ENCODE measurements around the gene OPCML.

Gene OPCML

GRCh38 chr11:133258751-133259150 lies 273.6 kb downstream of the OPCML start:
- DNase-seq (ENCODE audit: low read depth, low spot score): no peak
- TF ChIP-seq, protein P1, sequence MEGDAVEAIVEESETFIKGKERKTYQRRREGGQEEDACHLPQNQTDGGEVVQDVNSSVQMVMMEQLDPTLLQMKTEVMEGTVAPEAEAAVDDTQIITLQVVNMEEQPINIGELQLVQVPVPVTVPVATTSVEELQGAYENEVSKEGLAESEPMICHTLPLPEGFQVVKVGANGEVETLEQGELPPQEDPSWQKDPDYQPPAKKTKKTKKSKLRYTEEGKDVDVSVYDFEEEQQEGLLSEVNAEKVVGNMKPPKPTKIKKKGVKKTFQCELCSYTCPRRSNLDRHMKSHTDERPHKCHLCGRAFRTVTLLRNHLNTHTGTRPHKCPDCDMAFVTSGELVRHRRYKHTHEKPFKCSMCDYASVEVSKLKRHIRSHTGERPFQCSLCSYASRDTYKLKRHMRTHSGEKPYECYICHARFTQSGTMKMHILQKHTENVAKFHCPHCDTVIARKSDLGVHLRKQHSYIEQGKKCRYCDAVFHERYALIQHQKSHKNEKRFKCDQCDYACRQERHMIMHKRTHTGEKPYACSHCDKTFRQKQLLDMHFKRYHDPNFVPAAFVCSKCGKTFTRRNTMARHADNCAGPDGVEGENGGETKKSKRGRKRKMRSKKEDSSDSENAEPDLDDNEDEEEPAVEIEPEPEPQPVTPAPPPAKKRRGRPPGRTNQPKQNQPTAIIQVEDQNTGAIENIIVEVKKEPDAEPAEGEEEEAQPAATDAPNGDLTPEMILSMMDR (IDR thresholded peaks at IDR 0.05; ENCODE audit: insufficient read depth, low read length, missing control alignments): no peak
- POLR2A ChIA-PET: no interaction called here
- CTCF ChIA-PET: no interaction called here
- H3K4me3 ChIP-seq (ENCODE audit: low read depth, low read length): no peak overlapping the region

DNA sequence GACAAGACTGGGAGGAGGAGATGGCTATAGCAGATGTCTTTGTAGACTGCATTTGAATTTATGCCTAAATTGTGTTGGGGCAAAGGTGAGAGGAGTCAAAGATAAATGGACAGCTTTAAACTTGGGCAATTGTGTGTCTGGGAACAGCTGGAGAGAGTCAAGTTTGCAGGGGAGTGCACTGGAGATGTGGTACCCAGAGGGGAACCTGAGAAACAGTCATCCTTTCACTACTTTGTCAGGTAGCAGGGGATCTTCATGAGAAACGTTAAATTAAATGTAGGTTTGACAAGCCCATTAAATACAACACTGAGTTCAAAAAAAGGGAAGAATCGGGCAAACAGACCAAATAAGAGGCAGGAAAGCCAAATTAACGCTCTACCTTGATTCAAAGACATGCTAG lies 277.7 kb downstream of the OPCML start:
- TF ChIP-seq, protein P1 (IDR thresholded peaks at IDR 0.05; ENCODE audit: insufficient read depth, low read length, missing control alignments): no peak
- ChIA-PET POLR2A (no interaction called here), CTCF (no interaction called here)
- no peak for DNase-seq (ENCODE audit: low read depth, low spot score)
- no peak overlapping the region for H3K4me3 ChIP-seq (ENCODE audit: low read depth, low read length)

DNA sequence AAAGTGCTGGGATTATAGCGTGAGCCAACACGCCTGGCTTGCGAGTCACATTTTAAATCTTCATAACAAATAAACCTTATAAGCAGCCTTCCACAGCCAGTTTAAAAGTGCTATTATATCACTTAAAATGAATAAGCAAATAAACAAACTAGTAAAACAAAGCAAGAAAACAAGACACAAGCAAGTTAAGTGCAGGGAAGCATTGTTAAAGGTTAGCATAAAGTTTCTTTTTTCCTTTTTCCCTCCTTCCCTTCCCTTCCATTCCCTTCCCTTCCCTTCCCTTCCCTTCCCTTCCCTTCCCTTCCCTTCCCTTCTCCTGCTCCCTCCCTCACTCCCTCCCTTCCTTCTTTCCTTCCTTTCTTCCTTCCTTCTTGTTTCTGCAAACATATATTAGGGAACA lies 278.7 kb downstream of the OPCML start:
- no peak overlapping the region for H3K4me3 ChIP-seq (ENCODE audit: low read depth, low read length)
- DNase-seq (ENCODE audit: low read depth, low spot score): no peak
- ChIA-PET POLR2A (no interaction called here), CTCF (no interaction called here)
- TF ChIP-seq, protein P1 (IDR thresholded peaks at IDR 0.05; ENCODE audit: insufficient read depth, low read length, missing control alignments): no peak

DNA sequence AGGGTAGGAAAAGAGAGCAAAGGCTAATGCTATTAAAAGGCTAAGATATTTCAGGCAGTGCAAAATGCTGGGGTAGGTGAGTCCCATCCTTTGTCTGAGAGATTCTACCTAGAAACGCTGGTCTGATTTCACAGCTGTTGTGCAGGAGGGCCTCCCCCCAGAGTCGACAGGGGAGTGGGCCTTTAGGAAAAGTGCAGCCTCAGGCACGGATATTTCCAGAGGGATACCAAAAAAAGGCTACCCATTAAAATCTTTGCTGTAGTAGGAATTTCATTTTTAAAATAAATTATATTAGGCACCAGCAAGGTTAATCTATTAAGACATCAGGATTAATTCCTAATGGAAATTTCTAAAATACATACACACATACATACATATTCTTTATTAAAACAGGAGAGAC lies 280.5 kb downstream of the OPCML start:
- TF ChIP-seq, protein P1 (IDR thresholded peaks at IDR 0.05; ENCODE audit: insufficient read depth, low read length, missing control alignments): no peak
- ChIA-PET POLR2A (no interaction called here), CTCF (no interaction called here)
- H3K4me3 ChIP-seq (ENCODE audit: low read depth, low read length): no peak overlapping the region
- no peak for DNase-seq (ENCODE audit: low read depth, low spot score)

DNA sequence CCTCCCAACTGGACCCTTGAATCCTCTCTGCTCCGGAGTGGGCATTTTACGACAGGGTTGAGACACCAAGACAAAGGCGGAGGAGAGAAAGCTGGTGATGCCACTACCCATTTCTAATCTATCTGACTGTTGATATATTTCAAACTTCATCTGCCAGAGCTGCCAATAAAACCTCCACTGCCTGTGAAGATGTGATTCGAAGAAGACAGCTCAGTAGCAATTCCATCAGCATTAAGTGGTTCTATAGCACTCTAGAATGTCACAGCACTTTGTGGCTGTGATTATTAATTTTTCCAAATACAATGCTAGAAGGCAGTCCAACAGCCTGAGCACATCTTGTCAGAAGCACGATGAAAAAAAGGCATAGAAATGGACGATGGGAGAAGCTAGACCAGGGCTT lies 282.8 kb downstream of the OPCML start:
- CTCF ChIA-PET: no interaction called here
- TF ChIP-seq, protein P1 (IDR thresholded peaks at IDR 0.05; ENCODE audit: insufficient read depth, low read length, missing control alignments): no peak
- no peak for DNase-seq (ENCODE audit: low read depth, low spot score)
- POLR2A ChIA-PET: no interaction called here
- H3K4me3 ChIP-seq (ENCODE audit: low read depth, low read length): no peak overlapping the region

- POLR2A ChIA-PET: no interaction called here
These were observed 283.2 kb downstream of the OPCML start for GRCh38 chr11:133249065-133249464.

More at GRCh38 chr11:133249065-133249464, 283.2 kb downstream of the OPCML start:
- H3K4me3 ChIP-seq (ENCODE audit: low read depth, low read length): no peak overlapping the region
- TF ChIP-seq, protein P1 (IDR thresholded peaks at IDR 0.05; ENCODE audit: insufficient read depth, low read length, missing control alignments): no peak
- DNase-seq (ENCODE audit: low read depth, low spot score): no peak
- CTCF ChIA-PET: no interaction called here
